HG03175 (cell line): Measurements from ENCODE around the gene STX7.

Experiments
- ATAC-seq: cut with Tn5 transposase; IDR thresholded peaks from one replicate; pipeline ENCODE4 v1.9.1; 2021; ENCODE audit warnings: mild to moderate bottlenecking, moderate library complexity; ENCODE audit not compliant: unreplicated experiment

STX7 gene

GRCh38 chr6:132418235-132418965, 94.5 kb downstream of the STX7 start:
- ATAC-seq = no peak

- no peak for ATAC-seq
These were observed 98.2 kb downstream of the STX7 start for GRCh38 chr6:132414761-132415160.

- no peak for ATAC-seq
These were observed 98.6 kb downstream of the STX7 start for GRCh38 chr6:132414322-132414721.

- ATAC-seq = no peak
These were observed 99.5 kb downstream of the STX7 start for GRCh38 chr6:132413499-132413802.

- ATAC-seq = no peak
These were observed 100.0 kb downstream of the STX7 start for GRCh38 chr6:132412656-132413498.

GRCh38 chr6:132411296-132411695, 101.6 kb downstream of the STX7 start:
- no peak for ATAC-seq

- ATAC-seq = no peak
These were observed 102.1 kb downstream of the STX7 start for GRCh38 chr6:132410830-132411229.

- ATAC-seq = peak; percentile 63
These were observed 107.6 kb downstream of the STX7 start for GRCh38 chr6:132405143-132405915.

GRCh38 chr6:132404736-132405135, 108.2 kb downstream of the STX7 start:
- ATAC-seq = peak; percentile 4

- no peak for ATAC-seq
These were observed 108.6 kb downstream of the STX7 start for GRCh38 chr6:132404330-132404729.

- ATAC-seq = no peak
These were observed 111.2 kb downstream of the STX7 start for GRCh38 chr6:132401618-132402285.

- peak; percentile 68 for ATAC-seq
These were observed 111.9 kb downstream of the STX7 start, which contains the start of gene MOXD1 for GRCh38 chr6:132400883-132401617. TSS of gene MOXD1 (minus strand) at chr6:132401475. CDS start at chr6:132401426, 49 bp downstream.

- no peak for ATAC-seq
These were observed 112.4 kb downstream of the STX7 start for GRCh38 chr6:132400555-132400882.

GRCh38 chr6:132399376-132400074, 113.4 kb downstream of the STX7 start:
- no peak for ATAC-seq
